Fibroblast of upper back skin (primary cell): ENCODE measurements around the gene ASPHD2.
A peak's percentile ranks its signal among the peaks of the same experiment; 100 is the strongest.

Experiments used
- DNase-seq: peaks from one replicate; pipeline ENCODE4 v3.0.0-alpha.2; 2013

The ASPHD2 gene

DNA sequence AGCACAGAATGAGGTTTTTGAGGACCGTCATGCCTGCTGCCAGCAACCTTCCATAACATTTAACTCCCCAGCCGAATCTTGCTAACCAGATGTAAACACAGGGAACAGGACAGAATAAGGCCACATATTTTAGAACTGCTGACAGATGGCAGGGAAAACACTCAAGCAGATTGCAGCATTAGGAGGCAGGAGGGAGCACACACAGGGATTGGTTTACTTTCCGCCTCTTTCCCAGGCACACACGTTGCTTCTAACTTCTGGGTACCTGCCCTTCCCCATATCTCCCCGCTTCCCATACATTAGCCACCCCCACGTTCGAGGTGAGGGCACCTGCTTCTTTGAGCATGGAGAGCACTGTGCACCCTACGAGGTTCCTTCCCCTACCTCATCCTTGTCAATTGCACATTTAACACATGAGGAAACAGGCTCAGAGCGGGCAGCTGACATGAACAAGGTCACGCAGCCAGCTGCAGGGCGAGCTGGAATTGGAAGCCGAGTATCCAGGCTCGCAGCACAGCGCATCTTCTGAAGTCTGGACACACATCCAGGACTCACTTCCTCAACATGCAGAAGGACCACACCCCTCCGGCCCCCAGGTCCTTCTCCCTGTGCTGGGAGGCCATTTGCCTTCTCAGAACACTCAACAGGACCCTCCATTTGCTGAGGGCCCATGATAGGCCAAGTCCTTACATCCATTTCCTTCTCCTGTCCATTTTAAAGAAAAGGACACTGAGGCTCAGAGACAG, 18.7 kb downstream of the ASPHD2 start:
- DNase-seq: no peak

DNA sequence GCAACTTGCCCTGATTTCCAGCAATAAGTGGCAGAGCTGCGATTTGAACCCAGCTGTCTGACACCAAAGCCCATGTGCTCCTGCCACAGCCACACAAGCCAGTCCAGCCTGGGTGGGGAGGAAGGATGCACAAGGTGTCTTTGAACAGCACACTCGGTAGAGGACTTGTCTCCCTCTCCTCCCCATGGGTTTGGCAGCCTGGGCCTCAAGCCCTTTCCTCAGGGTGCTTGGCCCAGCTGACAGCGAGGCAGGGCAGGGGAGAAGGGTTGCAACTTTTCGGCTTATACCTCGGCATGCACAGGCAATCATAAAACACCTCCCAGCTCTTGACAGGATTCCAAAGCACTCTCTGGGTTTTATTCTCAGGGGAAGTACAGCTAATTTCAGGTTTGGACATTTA, 19.3 kb downstream of the ASPHD2 start:
- DNase-seq: no peak

DNA sequence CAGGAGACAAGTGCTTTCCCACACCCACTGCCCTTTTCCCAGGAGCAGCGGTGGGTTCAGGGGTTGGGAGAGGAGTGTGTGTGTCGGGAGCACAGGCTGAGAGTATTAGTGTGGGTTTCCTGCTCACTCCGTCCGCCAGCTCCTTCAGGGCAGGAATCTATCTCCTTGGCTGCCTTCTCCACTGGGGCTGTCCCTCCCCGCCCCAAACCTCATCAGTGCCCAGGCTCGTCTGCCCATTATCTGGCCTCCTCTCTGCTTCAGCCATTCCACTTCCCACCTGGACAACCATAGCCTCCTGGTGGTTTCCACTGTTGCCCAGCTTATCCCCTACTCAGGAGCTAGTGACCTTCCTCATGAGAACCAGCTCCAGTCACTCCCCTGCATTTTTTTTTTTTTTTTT, 19.9 kb downstream of the ASPHD2 start:
- DNase-seq: no peak

DNA sequence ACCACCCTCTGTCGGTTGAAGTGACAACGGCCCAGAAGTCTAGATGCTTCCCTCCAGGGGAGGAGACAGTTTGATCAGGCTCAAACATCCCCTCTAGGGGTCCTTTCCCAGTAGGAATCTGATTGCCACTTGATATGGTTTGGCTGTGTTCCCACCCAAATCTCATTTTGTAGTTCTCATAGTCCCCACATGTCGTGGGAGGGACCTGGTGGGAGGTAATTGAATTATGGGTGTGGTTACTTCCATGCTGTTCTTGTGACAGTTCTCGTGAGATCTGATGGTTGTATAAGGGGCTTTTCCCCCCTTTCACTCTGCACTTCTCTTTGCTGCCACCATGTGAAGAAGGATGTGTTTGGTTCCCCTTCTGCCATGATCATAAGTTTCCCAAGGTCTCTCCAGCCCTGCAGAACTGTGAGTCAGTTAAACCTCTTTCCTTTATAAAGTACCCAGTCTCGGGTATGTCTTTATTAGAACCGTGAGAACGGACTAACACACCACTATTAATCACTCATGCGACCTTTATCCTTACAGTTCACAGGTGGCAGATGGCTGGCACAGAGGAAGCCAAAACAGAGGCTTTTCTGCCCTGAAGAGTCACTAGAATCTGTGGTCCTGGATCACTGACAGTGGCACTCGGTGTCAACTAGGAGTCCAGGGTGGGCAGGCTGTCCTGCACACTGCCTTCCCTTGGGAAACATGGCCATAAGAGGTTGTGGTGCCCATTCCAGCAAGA, 21.6 kb downstream of the ASPHD2 start:
- DNase-seq: no peak

DNA sequence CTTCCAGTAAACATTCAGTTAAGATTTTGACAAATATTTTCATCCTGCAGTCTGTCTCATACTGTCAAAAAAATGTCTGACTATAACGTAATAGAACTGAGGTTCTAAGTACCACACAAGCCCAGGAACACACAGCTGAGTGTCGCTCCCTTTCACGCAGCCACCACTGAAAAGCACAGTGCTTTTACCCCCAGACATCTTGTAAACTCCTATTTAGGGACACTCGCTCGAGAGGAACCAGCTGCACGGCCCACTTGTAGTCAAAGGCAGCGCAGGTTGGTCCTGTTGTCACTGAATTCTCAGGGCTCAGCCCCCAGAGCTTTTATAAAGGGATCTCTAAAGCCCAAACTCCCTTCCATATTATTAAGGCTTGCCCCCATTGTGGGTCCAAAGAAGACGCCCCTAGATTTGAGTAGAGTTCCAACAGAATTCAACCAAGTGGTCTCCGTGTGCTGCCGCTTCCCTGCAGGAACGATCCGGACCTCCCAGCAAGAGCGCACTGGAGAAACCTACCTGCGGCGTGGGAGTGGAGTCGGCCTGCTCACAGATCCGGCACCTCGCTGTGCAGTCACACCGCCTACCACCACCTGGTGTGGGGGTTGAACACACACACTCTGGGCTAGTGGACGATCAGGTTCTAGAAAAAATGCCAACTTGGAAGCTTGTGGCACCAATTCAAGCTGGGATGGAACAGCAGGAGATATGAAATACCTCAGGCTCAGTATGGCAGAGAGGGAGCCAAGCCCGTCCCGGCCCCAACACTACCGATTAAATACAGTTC, 23.4 kb downstream of the ASPHD2 start:
- DNase-seq: no peak

- DNase-seq: no peak
Observed at GRCh38 chr22:26453216-26453615, 24.2 kb downstream of the ASPHD2 start.

DNA sequence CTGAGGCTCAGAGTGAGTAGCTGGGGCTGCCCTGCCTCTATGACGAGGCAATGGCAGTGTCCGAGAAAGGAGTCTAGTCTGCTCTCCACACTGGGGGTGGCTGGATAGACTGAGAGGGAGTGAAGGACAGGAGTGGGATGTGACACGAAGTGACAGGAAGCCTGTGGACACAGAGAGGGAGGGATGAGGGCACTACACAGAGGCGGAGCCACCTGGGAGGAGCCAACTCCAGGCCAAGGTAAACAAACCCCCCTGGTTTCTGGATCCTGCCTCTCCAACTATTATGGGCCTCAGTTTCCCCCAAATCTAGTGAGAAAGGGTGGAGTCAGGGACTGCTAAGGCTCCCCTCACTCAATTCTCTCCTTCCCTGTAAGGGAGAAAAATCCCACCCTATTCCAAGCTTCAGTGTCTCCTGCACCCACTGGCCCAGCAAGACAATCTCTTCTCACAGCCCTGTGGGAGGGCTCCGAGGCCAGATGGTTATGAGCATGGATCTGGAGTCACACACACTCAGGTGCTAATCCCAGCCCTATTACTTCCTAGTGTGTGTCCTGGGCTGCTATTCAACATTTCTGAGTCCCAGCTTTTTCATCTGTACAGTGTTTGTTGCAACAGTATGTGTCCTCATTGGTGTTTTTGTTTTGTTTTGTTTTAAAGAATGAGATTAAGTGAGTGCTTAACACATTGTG, 24.9 kb downstream of the ASPHD2 start:
- no peak for DNase-seq

GRCh38 chr22:26457661-26458272, 28.7 kb downstream of the ASPHD2 start:
- DNase-seq: no peak

DNA sequence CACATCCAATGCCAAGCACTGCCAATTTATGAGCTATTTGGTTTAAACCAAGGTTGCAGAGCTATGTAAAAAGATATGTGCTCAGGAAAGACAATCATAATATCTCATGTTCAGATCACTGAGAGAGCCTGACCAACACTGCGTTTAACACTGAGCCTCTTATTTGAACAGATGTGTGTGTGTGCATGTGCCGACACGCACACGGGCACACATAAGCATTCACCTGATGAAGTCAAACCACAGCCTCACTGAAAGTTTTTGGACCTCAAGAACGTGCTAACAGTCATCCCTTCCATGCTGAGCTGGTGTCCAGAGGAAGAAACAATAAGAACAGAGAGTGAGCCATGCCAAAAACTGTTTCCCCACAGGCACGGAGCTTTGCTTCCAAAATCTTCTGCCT, 31.1 kb downstream of the ASPHD2 start:
- DNase-seq: no peak

- peak; percentile 41 for DNase-seq
Observed at GRCh38 chr22:26461188-26461810, 32.2 kb downstream of the ASPHD2 start.

DNA sequence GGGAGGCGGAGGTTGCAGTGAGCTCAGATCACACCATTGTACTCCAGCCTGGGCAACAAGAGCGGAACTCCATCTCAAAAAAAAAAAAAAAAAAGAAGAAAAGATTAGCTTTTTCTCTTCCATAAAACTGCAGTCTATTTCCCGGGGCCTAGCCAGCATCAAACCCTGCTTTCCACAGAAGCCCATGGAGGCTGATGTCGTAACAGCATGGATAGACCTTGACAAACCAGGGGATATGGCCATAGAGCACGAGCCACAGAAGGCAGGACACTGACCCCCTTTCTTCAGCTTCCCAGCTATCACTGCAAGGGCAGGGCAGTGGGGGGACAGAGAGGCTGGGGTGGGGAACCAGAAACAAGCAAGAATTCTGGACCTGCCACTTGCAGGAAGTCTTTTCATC, 33.0 kb downstream of the ASPHD2 start:
- DNase-seq: no peak

- DNase-seq: no peak
Observed at GRCh38 chr22:26462641-26463040, 33.6 kb downstream of the ASPHD2 start.

GRCh38 chr22:26463101-26463661, 34.1 kb downstream of the ASPHD2 start:
- no peak for DNase-seq

GRCh38 chr22:26463688-26464087, 34.6 kb downstream of the ASPHD2 start:
- no peak for DNase-seq

GRCh38 chr22:26464312-26464711, 35.3 kb downstream of the ASPHD2 start:
- DNase-seq: no peak

DNA sequence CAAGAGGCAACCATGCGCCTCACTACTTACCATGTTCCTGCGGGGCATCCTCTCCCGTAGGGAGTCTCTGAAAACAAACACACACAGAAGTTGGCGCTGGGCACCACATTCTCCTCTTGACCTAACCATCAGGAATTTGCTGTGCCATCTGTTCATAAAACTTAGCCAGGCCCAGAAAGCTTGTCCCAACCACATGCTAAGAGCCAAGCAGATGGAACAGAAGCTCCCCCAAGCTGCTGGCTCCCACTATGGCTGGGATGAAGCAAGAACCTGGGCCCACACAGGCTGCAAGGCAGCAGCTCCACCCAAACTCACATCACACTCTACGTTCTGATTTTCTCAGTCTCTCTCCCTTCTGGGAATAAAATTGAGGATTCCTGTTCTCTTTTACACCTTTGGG, 37.1 kb downstream of the ASPHD2 start:
- no peak for DNase-seq

- DNase-seq: no peak
Observed at GRCh38 chr22:26470807-26471206, 41.7 kb downstream of the ASPHD2 start.

DNA sequence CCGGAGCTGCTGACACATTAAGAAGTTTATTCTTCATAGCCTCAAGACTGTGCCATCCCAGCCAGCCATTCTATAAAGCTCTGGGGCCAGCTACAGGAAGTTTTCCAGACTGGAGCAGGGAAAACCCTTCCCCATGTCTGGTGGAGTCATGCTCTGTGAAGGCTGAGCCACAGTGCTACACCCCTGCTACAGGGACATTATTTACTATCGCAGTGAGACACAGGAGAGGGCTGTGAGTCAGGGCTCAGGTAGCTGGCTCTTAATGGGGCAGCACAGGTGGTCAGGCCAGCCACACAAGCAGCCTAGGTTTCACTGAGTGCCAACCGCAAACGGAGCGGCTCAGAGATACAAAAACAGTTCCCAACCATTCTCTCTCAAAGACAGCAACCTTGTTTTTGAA, 42.5 kb downstream of the ASPHD2 start:
- peak; percentile 90 for DNase-seq

DNA sequence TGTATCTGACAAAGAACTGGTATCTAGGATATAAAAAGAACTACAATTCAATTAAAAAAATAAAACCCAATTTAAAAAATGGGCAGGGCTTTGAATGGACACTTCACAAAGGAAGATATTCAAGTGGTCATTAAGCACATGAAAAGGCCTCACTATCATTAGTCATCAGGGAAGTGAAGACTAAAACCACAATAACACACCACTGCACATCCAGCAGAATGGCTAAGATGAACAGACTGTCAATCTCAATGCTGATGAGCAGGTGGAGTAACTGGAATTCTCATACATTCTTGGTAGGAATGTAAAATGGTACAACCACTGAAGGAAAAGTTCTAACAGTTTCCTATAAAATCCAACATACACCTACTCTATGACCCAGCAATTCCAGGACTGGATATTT, 45.6 kb downstream of the ASPHD2 start:
- no peak for DNase-seq

DNA sequence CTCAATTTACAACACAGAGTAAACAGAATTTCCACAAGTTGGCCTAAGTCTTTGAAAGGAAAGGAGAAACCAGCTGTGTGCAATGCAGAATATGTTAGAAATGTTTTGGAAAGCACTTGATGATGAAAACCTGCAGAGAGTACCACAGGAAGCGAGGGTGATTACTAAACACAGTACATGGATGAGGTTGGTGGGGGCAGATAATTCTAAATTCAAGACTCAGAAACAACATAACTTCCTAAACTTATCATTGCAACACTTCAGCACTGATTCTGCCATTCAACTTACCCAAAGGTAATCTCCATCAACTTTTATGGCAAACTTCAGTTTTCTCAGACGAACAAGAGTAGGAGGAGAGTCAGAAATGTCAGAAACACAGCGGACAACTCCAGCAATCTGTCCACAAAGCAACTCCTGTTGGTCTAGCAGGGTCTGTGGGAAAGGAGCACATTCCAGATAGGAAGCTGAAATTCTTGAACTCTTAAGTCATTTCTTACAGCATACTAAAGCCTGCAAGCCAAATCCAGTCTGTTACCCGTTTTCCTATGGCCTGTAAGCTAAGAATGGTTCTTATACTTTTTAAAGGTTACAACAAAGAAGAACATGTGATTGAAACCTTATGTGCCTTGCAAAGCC, 47.8 kb downstream of the ASPHD2 start:
- peak; percentile 86 for DNase-seq

DNA sequence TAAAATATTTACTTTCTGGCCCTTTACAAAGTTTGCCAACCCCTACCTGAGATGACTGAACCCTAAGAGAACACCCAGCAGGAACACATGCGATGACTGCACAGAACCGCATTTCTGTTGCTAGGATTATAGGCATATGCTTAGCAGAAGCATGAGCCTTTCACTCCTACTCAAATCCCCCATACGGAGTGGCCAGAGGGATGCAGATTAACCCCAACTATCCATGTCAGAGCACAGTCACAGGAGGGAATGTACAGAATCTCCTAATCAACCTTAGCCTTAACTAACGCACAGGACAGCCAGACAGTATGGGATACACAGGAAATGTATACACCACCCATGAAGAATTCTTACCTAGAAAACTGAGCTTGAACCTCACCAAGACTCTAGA, 48.3 kb downstream of the ASPHD2 start:
- DNase-seq: no peak
